AG04450 (cell line): ENCODE results near the gene MAP4K2. TPM values are rescaled to one million over a fixed set of nuclear protein-coding genes. Genes with fewer than 3 reads are reported as not detected.

ENCODE experiments used
- CTCF ChIA-PET: fragments of 300-600, 350-600 bp; formaldehyde crosslinking; extraction: SDS; loops from one replicate; lab custom pipeline; 2022; ENCODE audit warnings: antibody characterized with exemption, inconsistent platforms; lab: Charles Lee
- POLR2A ChIA-PET: fragments of 350-600 bp; formaldehyde crosslinking; extraction: SDS; loops from one replicate; lab custom pipeline; 2021; ENCODE audit warnings: antibody characterized with exemption, inconsistent platforms; lab: Yijun Ruan, JAX
- DNase-seq: peaks from one replicate; pipeline ENCODE4 v3.0.0-alpha.2; 2011; ENCODE audit warnings: low read depth, low spot score
- H3K27ac ChIP-seq: one replicate; pipeline ENCODE4 v1.5.1; 2012; ENCODE audit warnings: low read depth, low read length, control low read depth
- H3K27me3 ChIP-seq: one replicate; pipeline ENCODE4 v1.6.0; 2012; ENCODE audit warnings: low read length; ENCODE audit not compliant: control insufficient read depth, insufficient read depth
- H3K4me3 ChIP-seq: 2 replicates; pipeline ENCODE4 v1.5.1; 2011; ENCODE audit warnings: mild to moderate bottlenecking, low read depth, low read length, control low read depth
- H3K9me3 ChIP-seq: 2 replicates; pipeline ENCODE4 v1.5.1; 2012; ENCODE audit warnings: low read length; ENCODE audit not compliant: control insufficient read depth, insufficient read depth
- CTCF ChIP-seq: IDR thresholded peaks from 2 replicates; pipeline ENCODE4 v1.5.1; 2011; ENCODE audit warnings: low read depth, low read length, control low read depth, inconsistent platforms
- polyA plus RNA-seq: library from polyadenylated mRNA; depleted of rRNA; stranded (reverse); fragments of >200 nt; gene quantifications from 2 replicates; pipeline ENCODE4 v1.2.3, GENCODE V29; 2011

Gene MAP4K2
- polyA plus RNA-seq, 1 experiment = 9.9 TPM

- Histone ChIP-seq H3K27me3 (no peaks in the 10 kb centered on the region), H3K27ac (no peak overlapping the region), H3K4me3 (no peak overlapping the region), H3K9me3 (no peaks in the 10 kb centered on the region)
- no peak for TF ChIP-seq CTCF
- CTCF ChIA-PET = interaction anchor here (0.5 to 1.1 kb wide), 2 partner anchors 56 to 96 kb away, joined by 3 read pairs; no protein-coding TSS in a partner anchor
- POLR2A ChIA-PET = no interaction called here
- DNase-seq = no peak
Measured at GRCh38 chr11:64784813-64785581, 18.0 kb downstream of the MAP4K2 start.

GRCh38 chr11:64778473-64779298, 24.3 kb downstream of the MAP4K2 start, which contains the start of gene SF1:
Gene SF1 (minus strand): TSS chr11:64778542. CDS start chr11:64778392, 150 bp downstream.
- Histone ChIP-seq H3K27ac (peak within 1 kb of the TSS; percentile 85), H3K4me3 (peak within 1 kb of the TSS; percentile 98), H3K9me3 (no peaks in the 10 kb centered on the region), H3K27me3 (no peaks in the 10 kb centered on the region)
- ChIA-PET POLR2A (interaction anchor here (0.6 to 2.0 kb wide), 10 partner anchors 8 to 1937 kb away, joined by 3 to 11 read pairs (median 4); partner anchors contain the start of gene PYGM), CTCF (interaction anchor here (0.6 to 2.0 kb wide), 4 partner anchors 9 to 115 kb away, joined by 4 to 7 read pairs (median 4); no protein-coding TSS in a partner anchor)
- peak; percentile 99 for DNase-seq
- no peak for TF ChIP-seq CTCF

GRCh38 chr11:64778223-64778472, 24.9 kb downstream of the MAP4K2 start:
- POLR2A ChIA-PET = interaction anchor here (0.6 to 2.0 kb wide), 6 partner anchors 9 to 1937 kb away, joined by 3 to 11 read pairs (median 6); partner anchors contain the start of gene PYGM
- no peak for TF ChIP-seq CTCF

GRCh38 chr11:64777449-64778222, 25.4 kb downstream of the MAP4K2 start:
- no peaks in the 10 kb centered on the region for H3K27me3 ChIP-seq
- CTCF ChIA-PET = interaction anchor here (1.0 to 2.0 kb wide), 3 partner anchors 10 to 89 kb away, joined by 3 to 11 read pairs (median 3); no protein-coding TSS in a partner anchor
- POLR2A ChIA-PET = interaction anchor here (0.5 to 1.5 kb wide), 4 partner anchors 14 to 1571 kb away, joined by 3 to 6 read pairs (median 4); no protein-coding TSS in a partner anchor
- H3K9me3 ChIP-seq = no peaks in the 10 kb centered on the region
- no peak for TF ChIP-seq CTCF
- peak; percentile 43 for DNase-seq
- peak overlapping the region; percentile 98 for H3K4me3 ChIP-seq
- H3K27ac ChIP-seq = no peak overlapping the region

More at GRCh38 chr11:64778223-64778472, 24.9 kb downstream of the MAP4K2 start:
- H3K4me3 ChIP-seq = peak overlapping the region; percentile 98
- CTCF ChIA-PET = interaction anchor here (1.0 to 2.0 kb wide), 3 partner anchors 9 to 116 kb away, joined by 4 to 7 read pairs (median 4); no protein-coding TSS in a partner anchor
- no peaks in the 10 kb centered on the region for H3K27me3 ChIP-seq
- DNase-seq = no peak
- no peaks in the 10 kb centered on the region for H3K9me3 ChIP-seq
- H3K27ac ChIP-seq = peak overlapping the region; percentile 85
